Neural progenitor cell (in vitro differentiated cells): ENCODE results near the gene EFCAB8.

ENCODE experiments used
- CTCF ChIP-seq: fragments of 200-600 bp; sonication (generic); IDR thresholded peaks from 2 replicates; pipeline ENCODE4 v1.5.1; 2017; ENCODE audit warnings: antibody characterized with exemption, mild to moderate bottlenecking
- EZH2phosphoT487 ChIP-seq: fragments of 200-600 bp; sonication (generic); IDR thresholded peaks from 2 replicates; pipeline ENCODE4 v1.6.1; 2017; ENCODE audit warnings: antibody characterized with exemption

GRCh38 chr20:33010674-33011449, 152.1 kb downstream of the EFCAB8 start:
- no peak for TF ChIP-seq CTCF
- no peak for TF ChIP-seq EZH2phosphoT487
